IPS-11a (cell line): ENCODE data around the gene C6orf163.
"Not testable (repeated sequence)": the region's sequence is repeated elsewhere in the genome, so short reads cannot be mapped to it uniquely, and the experiment has no call there.

Source experiments
- H3K4me3 ChIP-seq: one replicate; pipeline ENCODE4 v1.5.1; 2013; ENCODE audit warnings: low read depth, low read length, control low read depth

The C6orf163 gene

DNA sequence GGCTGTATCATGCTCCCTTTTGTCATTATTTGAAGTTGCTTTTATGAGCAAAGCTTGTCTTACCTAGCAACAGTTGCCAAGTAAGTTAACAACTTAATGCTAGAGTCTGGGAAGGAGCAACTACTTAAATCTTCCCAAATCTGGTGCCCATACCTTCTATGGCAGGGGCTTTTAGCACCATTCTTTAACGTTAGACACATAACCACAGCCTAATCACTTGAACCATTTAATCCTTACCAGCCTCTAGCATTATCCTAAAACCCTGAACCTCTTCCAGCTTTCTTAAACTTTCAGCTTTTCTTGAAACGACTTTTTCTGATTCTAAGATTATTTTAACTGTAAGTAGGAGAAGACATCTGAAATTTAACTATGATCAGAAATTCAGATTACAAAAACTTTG, at the start of gene C6orf163:
Gene C6orf163 (plus strand): TSS at position 83 of the 400 bp plus-strand sequence. CDS start 287 bp downstream, at position 370.
- no peak within 1 kb of the TSS for H3K4me3 ChIP-seq

GRCh38 chr6:87297119-87297518, 47.5 kb upstream of the C6orf163 start:
- H3K4me3 ChIP-seq: no peak overlapping the region

DNA sequence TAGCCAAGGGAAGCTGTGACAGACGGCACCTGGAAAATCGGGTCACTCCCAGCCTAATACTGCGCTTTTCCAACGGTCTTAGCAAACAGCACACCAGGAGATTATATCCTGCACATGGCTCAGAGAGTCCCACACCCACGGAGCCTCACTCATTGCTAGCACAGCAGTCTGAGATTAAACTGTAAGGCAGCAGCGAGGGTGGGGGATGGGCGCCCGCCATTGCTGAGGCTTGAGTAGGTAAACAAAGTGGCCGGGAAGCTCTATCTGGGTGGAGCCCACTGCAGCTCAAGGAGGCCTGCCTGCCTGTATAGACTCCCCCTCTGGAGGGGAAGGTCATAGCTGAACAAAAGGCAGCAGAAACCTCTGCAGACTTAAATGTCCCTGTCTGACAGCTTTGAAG, 43.3 kb upstream of the C6orf163 start:
- not testable (repeated sequence) for H3K4me3 ChIP-seq

- H3K4me3 ChIP-seq: no peak overlapping the region
Observed at GRCh38 chr6:87308970-87309369, 35.6 kb upstream of the C6orf163 start.

DNA sequence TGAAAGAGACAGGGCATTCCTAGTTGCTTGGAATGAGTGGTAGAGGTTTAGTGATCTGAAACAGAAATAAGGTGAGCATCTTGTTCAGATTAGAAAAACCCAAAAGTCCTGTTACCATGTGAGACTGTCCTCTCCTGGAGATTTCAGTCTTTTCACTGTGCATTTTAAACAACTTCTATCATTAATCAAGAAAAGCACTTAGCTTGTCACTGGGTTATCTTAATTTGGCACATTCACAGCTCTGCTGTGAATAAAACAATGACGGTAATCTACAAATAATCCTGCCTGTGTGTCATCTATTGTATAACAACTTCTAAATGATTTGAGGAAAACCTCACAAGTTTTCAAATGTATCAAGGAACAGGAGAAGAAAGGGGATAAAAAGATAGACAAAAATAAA, 31.8 kb upstream of the C6orf163 start:
- no peak overlapping the region for H3K4me3 ChIP-seq

DNA sequence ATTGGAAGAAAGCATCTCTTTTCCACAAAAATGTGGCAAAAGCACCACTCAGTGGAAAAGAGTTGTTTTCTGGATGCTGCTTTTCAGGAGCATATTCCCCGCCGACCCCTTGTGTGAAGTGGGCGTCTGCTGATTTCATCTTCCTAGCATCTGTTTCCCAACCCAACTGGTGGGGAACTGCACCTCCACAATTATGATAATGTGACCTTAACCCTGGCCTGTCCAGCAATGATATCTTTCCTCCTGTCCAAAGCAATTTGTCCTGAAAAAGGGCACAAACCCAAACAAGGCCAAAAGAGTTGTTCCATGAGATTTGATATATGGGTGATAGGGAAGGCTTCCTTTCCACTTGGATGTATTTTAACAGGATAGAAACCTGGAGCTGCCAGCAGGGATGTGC, 29.5 kb upstream of the C6orf163 start:
- H3K4me3 ChIP-seq: no peak overlapping the region

GRCh38 chr6:87319271-87319987, 25.2 kb upstream of the C6orf163 start:
- no peak overlapping the region for H3K4me3 ChIP-seq

DNA sequence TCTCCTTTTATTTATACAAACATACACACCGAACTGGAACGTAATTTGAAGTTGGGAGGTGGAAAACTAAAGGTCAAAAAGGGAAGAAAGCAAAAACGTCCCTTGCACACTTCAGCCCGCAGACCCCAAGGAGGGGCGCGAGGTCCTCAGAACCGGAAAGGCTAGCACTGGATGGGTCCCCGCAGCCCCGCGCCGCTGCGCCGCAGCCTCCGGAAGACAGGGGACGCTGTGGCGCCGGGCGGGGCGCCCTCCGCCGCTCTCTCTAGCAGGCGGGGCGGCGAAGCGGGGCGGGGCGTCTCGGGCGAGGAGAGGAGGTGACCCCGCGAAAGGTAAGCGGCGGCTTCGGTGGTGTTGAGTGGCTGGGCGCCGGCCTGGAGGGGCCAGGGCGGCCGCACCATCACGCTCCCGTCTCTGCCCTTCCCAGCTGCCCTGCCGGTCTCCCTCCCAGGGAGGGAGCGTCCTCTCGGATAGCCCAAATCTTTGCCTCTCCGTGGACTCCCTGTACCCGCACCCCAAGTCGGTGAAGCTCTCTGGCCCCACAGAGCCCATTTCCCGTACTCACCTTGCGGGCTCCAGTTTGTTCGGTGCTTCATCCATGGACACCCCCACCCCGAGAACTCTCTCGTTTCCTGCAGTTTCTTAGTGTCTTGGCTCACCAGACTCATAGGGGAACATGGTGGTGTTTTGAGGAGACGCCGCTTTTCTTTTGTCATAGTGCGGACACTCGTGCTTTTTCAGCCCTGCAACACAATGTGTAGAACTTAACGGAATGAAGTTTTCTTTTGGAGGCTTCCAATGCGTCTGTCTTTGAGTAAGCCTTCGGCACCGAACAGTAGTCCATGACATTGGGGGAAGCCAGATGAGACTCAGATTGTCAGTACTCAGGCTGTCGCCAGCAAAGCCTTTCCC, 22.1 kb upstream of the C6orf163 start, which contains the start of gene SMIM8:
Gene SMIM8 (plus strand): TSS at position 285 of the 909 bp plus-strand sequence. CDS start 14,444 bp downstream, outside the sequence.
- peak within 1 kb of the TSS; percentile 91 for H3K4me3 ChIP-seq

GRCh38 chr6:87323880-87324279, 20.7 kb upstream of the C6orf163 start:
- not testable (repeated sequence) for H3K4me3 ChIP-seq

DNA sequence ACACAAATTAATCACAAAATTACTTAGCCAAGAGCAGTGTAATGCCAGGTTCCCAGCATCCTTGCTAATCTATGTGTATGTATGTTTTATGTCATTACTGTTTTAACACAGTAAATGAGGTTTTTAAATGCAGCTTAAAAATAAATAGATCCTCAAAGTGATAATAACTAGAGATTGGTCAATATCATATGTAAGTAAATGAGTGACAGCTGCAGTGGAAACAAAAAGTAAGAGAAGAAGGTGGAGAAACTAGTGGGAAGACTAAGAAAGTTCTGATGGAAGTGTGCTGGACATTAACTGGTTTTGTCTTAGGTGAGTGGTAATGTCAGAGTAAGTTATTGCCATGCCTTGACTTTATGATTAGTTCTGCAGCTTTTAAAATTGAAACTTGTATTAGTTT, 13.7 kb upstream of the C6orf163 start:
- H3K4me3 ChIP-seq: no peak overlapping the region

- H3K4me3 ChIP-seq: no peak overlapping the region
Observed at GRCh38 chr6:87333033-87333432, 11.6 kb upstream of the C6orf163 start.

- no peak overlapping the region for H3K4me3 ChIP-seq
Observed at GRCh38 chr6:87333591-87334181, 10.9 kb upstream of the C6orf163 start.

- no peak overlapping the region for H3K4me3 ChIP-seq
Observed at GRCh38 chr6:87334683-87335082, 9.9 kb upstream of the C6orf163 start.

GRCh38 chr6:87336367-87336766, 8.2 kb upstream of the C6orf163 start:
- no peak overlapping the region for H3K4me3 ChIP-seq

DNA sequence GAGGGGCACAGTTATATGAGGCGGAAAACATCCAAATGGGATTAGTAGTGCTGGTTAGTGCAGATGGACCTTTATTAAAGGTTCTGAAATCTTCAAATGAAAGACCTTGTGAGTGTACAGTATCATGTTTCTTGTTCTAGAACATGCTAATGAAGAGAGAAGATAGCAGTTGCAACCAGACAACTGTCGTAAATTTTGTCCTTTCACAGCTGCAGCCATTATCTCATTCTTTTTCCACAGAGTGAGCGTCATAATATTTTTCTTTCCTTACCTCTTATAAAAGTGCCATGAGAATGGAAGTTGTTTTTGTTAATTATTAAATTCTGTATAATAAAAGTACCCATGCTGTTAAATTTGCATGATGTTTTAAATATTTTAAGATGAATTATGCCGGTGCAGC, 4.4 kb upstream of the C6orf163 start:
- no peak overlapping the region for H3K4me3 ChIP-seq

GRCh38 chr6:87341158-87341557, 3.5 kb upstream of the C6orf163 start:
- H3K4me3 ChIP-seq: no peak overlapping the region

- H3K4me3 ChIP-seq: no peak overlapping the region
Observed at GRCh38 chr6:87341899-87342298, 2.7 kb upstream of the C6orf163 start.

DNA sequence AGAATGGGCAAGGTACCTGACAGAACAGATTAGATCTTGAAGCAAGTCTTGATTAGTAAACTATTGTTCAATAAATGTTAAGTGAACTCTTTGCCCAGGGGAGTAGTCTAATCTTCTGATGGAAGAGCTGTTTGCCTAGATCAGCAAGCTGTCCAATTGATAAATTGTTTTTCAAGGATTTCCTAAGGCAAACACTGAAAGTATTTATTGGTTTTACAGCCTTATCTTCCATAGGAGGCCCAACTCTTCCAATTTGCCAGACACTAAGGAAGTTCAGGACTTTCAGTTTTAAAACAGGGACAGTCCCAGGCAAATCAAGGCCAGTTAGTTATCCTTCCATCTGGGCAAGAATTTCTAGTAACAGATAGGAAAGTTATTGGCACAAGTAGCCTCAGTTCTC, 1.8 kb upstream of the C6orf163 start:
- H3K4me3 ChIP-seq: no peak overlapping the region

DNA sequence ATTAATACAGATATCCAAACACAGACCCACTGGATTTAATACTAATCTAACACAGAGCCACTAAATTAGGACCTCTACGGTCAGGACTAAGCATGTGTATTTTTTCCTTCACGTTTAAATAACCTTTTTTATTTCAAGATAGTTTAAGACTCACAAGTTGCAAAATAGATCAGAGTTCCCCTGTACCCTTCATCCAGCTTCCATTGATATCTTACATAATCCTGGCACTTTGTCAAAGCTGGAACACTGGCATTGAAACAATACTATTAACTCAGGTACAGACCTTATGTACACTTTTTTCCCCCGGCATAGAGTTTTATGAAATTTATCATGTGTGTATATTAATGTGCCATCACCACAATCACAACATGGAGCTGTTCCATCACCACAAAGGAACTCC, 2.1 kb downstream of the C6orf163 start:
- no peak overlapping the region for H3K4me3 ChIP-seq

DNA sequence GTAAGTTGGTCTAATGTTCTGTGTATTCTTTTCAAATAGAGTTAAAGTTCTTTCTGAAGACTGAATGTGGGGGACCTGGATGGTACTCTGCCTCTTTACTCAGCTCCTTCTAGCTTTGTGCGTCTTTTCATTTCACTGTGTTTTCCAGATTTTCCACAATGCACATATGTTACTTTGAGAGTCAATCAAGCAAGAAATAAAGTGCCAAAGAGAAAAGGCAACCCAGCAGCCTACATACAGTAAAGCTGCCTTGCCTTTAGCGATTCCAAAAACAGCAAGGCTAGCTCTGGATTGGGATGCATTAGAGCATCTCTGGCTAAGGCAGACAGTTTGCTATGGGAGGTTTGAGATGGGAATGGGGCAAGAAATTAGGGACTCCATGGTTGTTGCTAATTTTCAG, 5.3 kb downstream of the C6orf163 start:
- no peak overlapping the region for H3K4me3 ChIP-seq

GRCh38 chr6:87350516-87350915, 5.9 kb downstream of the C6orf163 start:
- no peak overlapping the region for H3K4me3 ChIP-seq

DNA sequence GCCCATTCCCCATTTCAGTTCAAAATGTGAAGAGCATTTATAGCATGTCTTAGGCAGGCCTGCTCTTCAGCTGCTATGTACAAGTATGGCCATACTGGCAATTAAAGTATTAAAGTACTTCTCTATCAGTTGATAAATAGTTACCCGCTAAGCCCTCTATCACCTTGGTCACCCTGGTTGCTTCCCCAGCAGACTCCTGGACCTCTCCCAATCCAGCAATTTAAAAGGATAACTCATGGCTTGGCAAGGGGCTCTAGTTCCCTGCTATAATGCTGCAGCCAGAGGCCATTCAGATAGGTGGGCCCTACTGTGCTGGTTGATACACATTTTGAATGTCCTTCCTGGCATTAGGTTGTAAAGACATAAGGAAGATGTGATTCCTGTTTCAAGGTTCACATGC, 7.0 kb downstream of the C6orf163 start:
- H3K4me3 ChIP-seq: no peak overlapping the region
